HCT116 (cell line): ENCODE results near the gene RIN1. TPM values are rescaled to one million over a fixed set of nuclear protein-coding genes. Genes with fewer than 3 reads are reported as not detected.

Experiments used
- ATAC-seq: fragments of 200-7000 bp; cut with Tn5 transposase; 2 replicates; pipeline ENCODE4 v1.9.1; 2020; ENCODE audit warnings: mild to moderate bottlenecking, moderate library complexity
- BruUV-seq: library from RNA; stranded (reverse); fragments of 400-500 nt; replicated peaks from 2 replicates; lab custom pipeline; 2021; lab: Mats Ljungman, UMichigan
- CTCF ChIA-PET: fragments of 300-600 bp; sonication (Branson Sonifier 250); formaldehyde crosslinking; loops from one replicate; lab custom pipeline; 2021; ENCODE audit warnings: antibody characterized with exemption; lab: Charles Lee
- POLR2A ChIA-PET: fragments of 300-600, 350-600 bp; sonication (Branson Sonifier 250); formaldehyde crosslinking; loops from one replicate; lab custom pipeline; 2021; ENCODE audit warnings: antibody characterized with exemption; lab: Charles Lee
- RAD21 ChIA-PET, 2 experiments: fragments of 300-600 bp; sonication (Branson Sonifier 250); formaldehyde crosslinking; loops; one replicate each; lab custom pipeline; 2023; ENCODE audit warnings: low total read pairs in 2 of 2; ENCODE audit not compliant: uncharacterized antibody in 2 of 2, unreplicated experiment in 2 of 2, low non-redundant PET in 1 of 2; lab: Charles Lee
- DNase-seq: peaks from one replicate; pipeline ENCODE4 v3.0.0-alpha.2; 2010; ENCODE audit warnings: low read depth, low spot score
- H2AFZ ChIP-seq: fragments of 200-600 bp; shearing (Covaris generic), sonication (generic); 2 replicates; pipeline ENCODE4 v1.6.1; 2017; ENCODE audit warnings: low read depth, mixed run types, mixed read lengths, antibody characterized with exemption, low read length; ENCODE audit not compliant: poor library complexity, severe bottlenecking
- H3K27ac ChIP-seq: 2 replicates; pipeline ENCODE4 v1.5.1; 2012; ENCODE audit warnings: low read depth, low read length
- H3K27me3 ChIP-seq: fragments of 200-600 bp; sonication (generic); 2 replicates; pipeline ENCODE4 v1.6.1; 2016; ENCODE audit warnings: mixed run types, low read length, mixed read lengths; ENCODE audit not compliant: insufficient read depth
- H3K36me3 ChIP-seq, 2 experiments: fragments of 200-500 bp in 1 of 2; fragments of 200-600 bp in 1 of 2; sonication (Bioruptor generic) in 1 of 2; sonication (generic) in 1 of 2; 2 replicates each; pipeline versions ENCODE4 v1.5.1 to v1.6.1; 2014 to 2016; ENCODE audit warnings: low read length in 2 of 2, inconsistent platforms in 1 of 2, mixed read lengths in 1 of 2, mixed run types in 1 of 2; ENCODE audit not compliant: insufficient read depth in 2 of 2, control insufficient read depth in 1 of 2
- H3K4me1 ChIP-seq, 2 experiments: fragments of 200-600 bp in 1 of 2; sonication (generic) in 1 of 2; 2 replicates each; pipeline versions ENCODE4 v1.5.1 to v1.6.1; 2012 to 2017; ENCODE audit warnings: low read length in 2 of 2, inconsistent platforms in 1 of 2, mild to moderate bottlenecking in 1 of 2, mixed read lengths in 1 of 2, mixed run types in 1 of 2, moderate library complexity in 1 of 2; ENCODE audit not compliant: insufficient read depth in 2 of 2, control insufficient read depth in 1 of 2
- H3K4me2 ChIP-seq: fragments of 200-600 bp; sonication (generic); 2 replicates; pipeline ENCODE4 v1.6.1; 2017; ENCODE audit warnings: mixed run types, low read length, mixed read lengths
- H3K4me3 ChIP-seq, 2 experiments: fragments of 200-600 bp in 1 of 2; sonication (generic) in 1 of 2; replicated peaks in 1 of 2; 2 replicates each; pipeline ENCODE4 v1.5.1; 2011 to 2016; ENCODE audit warnings: low read length in 2 of 2, control low read depth in 1 of 2, low read depth in 1 of 2, mild to moderate bottlenecking in 1 of 2, mixed read lengths in 1 of 2, mixed run types in 1 of 2
- H3K79me2 ChIP-seq: fragments of 200-600 bp; sonication (generic); 2 replicates; pipeline ENCODE4 v1.6.1; 2017; ENCODE audit warnings: mild to moderate bottlenecking, mixed run types, low read length, moderate library complexity, mixed read lengths; ENCODE audit not compliant: insufficient read depth
- H3K9ac ChIP-seq: fragments of 200-600 bp; sonication (generic); 2 replicates; pipeline ENCODE4 v1.6.1; 2016; ENCODE audit warnings: low read length, mixed read lengths
- H3K9me2 ChIP-seq: fragments of 200-600 bp; sonication (generic), shearing (Covaris generic); 2 replicates; pipeline ENCODE4 v1.6.1; 2017; ENCODE audit warnings: mixed run types, mild to moderate bottlenecking, moderate library complexity; ENCODE audit not compliant: insufficient read depth
- H3K9me3 ChIP-seq, 2 experiments: fragments of 200-500 bp in 1 of 2; fragments of 200-600 bp in 1 of 2; sonication (Bioruptor generic) in 1 of 2; sonication (generic) in 1 of 2; 2 replicates each; pipeline ENCODE4 v1.6.1; 2014 to 2017; ENCODE audit warnings: low read length in 2 of 2, mixed read lengths in 2 of 2, inconsistent platforms in 1 of 2, low read depth in 1 of 2, mild to moderate bottlenecking in 1 of 2, mixed run types in 1 of 2, moderate library complexity in 1 of 2; ENCODE audit not compliant: control insufficient read depth in 1 of 2, insufficient read depth in 1 of 2
- H4K20me1 ChIP-seq: fragments of 200-600 bp; sonication (generic), shearing (Covaris generic); 2 replicates; pipeline ENCODE4 v1.6.1; 2017; ENCODE audit warnings: mixed run types, mild to moderate bottlenecking, moderate library complexity; ENCODE audit not compliant: insufficient read depth
- CTCF ChIP-seq, 3 experiments: fragments of 200-600 bp in 1 of 3; sonication (generic) in 1 of 3; IDR thresholded peaks in 2 of 3; conservative IDR thresholded peaks in 1 of 3; 2 replicates each; pipeline ENCODE4 v1.5.1; 2012 to 2017; ENCODE audit warnings: low read depth in 2 of 3, low read length in 2 of 3, antibody characterized with exemption in 1 of 3, borderline replicate concordance in 1 of 3, control low read depth in 1 of 3, mild to moderate bottlenecking in 1 of 3, mixed read lengths in 1 of 3, mixed run types in 1 of 3, moderate library complexity in 1 of 3; ENCODE audit not compliant: insufficient read depth in 1 of 3
- EGR1 ChIP-seq: IDR thresholded peaks from 2 replicates; pipeline ENCODE4 v1.6.1; 2012; ENCODE audit warnings: low read depth
- FOSL1 ChIP-seq: IDR thresholded peaks from 2 replicates; pipeline ENCODE4 v1.6.1; 2012; ENCODE audit warnings: low read depth
- JUND ChIP-seq: IDR thresholded peaks from 2 replicates; pipeline ENCODE4 v1.6.1; 2012
- MAX ChIP-seq: IDR thresholded peaks from 2 replicates; pipeline ENCODE4 v1.6.1; 2012
- POLR2AphosphoS5 ChIP-seq: IDR thresholded peaks from 2 replicates; pipeline ENCODE4 v1.6.1; 2011; ENCODE audit warnings: mild to moderate bottlenecking, low read depth, low read length, moderate library complexity
- RAD21 ChIP-seq: IDR thresholded peaks from 2 replicates; pipeline ENCODE4 v1.6.1; 2012; ENCODE audit warnings: low read depth, mild to moderate bottlenecking
- SP1 ChIP-seq: IDR thresholded peaks from 2 replicates; pipeline ENCODE4 v1.6.1; 2012; ENCODE audit warnings: low read depth
- TCF7L2 ChIP-seq: IDR thresholded peaks from 2 replicates; pipeline ENCODE4 v1.7.0; 2011; ENCODE audit warnings: borderline replicate concordance, inconsistent platforms; ENCODE audit not compliant: insufficient read depth, insufficient read length; ENCODE audit errors: extremely low read depth
- ZNF274 ChIP-seq: fragments of 200-500 bp; sonication (Bioruptor generic); IDR thresholded peaks from 2 replicates; pipeline ENCODE4 v1.6.1; 2014; ENCODE audit warnings: mild to moderate bottlenecking, low read depth, low read length, inconsistent platforms
- intact Hi-C: fragments of 100-400 bp; cut with micrococcal nuclease; formaldehyde crosslinking; loops from 2 replicates; pipeline ENCODE4 v1.10.0; 2022
- total RNA-seq: library from RNA; stranded (reverse); gene quantifications from one replicate; pipeline ENCODE4 v1.2.1, GENCODE V29; 2021; ENCODE audit not compliant: unreplicated experiment

RIN1 gene
- total RNA-seq, 1 experiment from 2014 or later = 38.7 TPM

- Histone ChIP-seq H3K4me3 (no peak overlapping the region), H3K4me2 (no peak overlapping the region), H3K27ac (peak overlapping the region; percentile 34; the same call in 1 of the 2 replicates), H3K79me2 (peaks cover 40% of the 10 kb centered on the region), H3K9me3 (no peaks in the 10 kb centered on the region), H3K27me3 (no peaks in the 10 kb centered on the region)
- intact Hi-C loops = no loop called here
- no peak for DNase-seq
- CTCF ChIA-PET = interaction anchor here (1.2 kb wide), 1 partner anchor 19 kb away, joined by 3 read pairs; no protein-coding TSS in a partner anchor
- TF ChIP-seq POLR2AphosphoS5 = peak; percentile 41
- TF ChIP-seq CTCF (IDR thresholded peaks at IDR 0.05 in 2 of 3, conservative IDR thresholded peaks at IDR 0.05 in 1 of 3; ENCODE audit: borderline replicate concordance in 1 of 3, insufficient read depth in 1 of 3, low read depth in 2 of 3, low read length in 2 of 3) = no peak
- TF ChIP-seq, all 23 proteins: peak for 1
- H3K9ac ChIP-seq = no peak overlapping the region
- BruUV-seq = no TSS peak
- H3K9me2 ChIP-seq = no peaks in the 10 kb centered on the region
- peaks cover 30 to 57% of the 10 kb centered on the region in 2 experiments for H3K36me3 ChIP-seq
- no peak overlapping the region for H2AFZ ChIP-seq
- ChIA-PET RAD21 (no interaction called here), POLR2A (no interaction called here)
- no peak for ATAC-seq
- H3K4me1 ChIP-seq = peaks cover 7 to 18% of the 10 kb centered on the region in 2 experiments
- no peaks in the 10 kb centered on the region for H4K20me1 ChIP-seq
Observed at GRCh38 chr11:66366844-66367477, 30.7 kb upstream of the RIN1 start.

GRCh38 chr11:66365711-66366619, 29.7 kb upstream of the RIN1 start:
- Histone ChIP-seq H3K4me1 (peaks cover 7 to 18% of the 10 kb centered on the region in 2 experiments), H3K9me2 (no peaks in the 10 kb centered on the region), H3K4me3 (no peak overlapping the region), H3K9me3 (no peaks in the 10 kb centered on the region), H3K27ac (peak overlapping the region; percentile 34), H4K20me1 (no peaks in the 10 kb centered on the region), H3K4me2 (no peak overlapping the region), H3K9ac (no peak overlapping the region), H3K36me3 (peaks cover 30 to 57% of the 10 kb centered on the region in 2 experiments), H2AFZ (no peak overlapping the region), H3K79me2 (peaks cover 35% of the 10 kb centered on the region), H3K27me3 (no peaks in the 10 kb centered on the region)
- intact Hi-C loops = no loop called here
- ChIA-PET CTCF (interaction anchor here (1.1 to 2.8 kb wide), 3 partner anchors 20 to 23 kb away, joined by 3 to 23 read pairs (median 4); no protein-coding TSS in a partner anchor), RAD21 (no interaction called here), POLR2A (no interaction called here)
- ATAC-seq = no peak
- TF ChIP-seq SP1 = no peak
- TF ChIP-seq JUND = no peak
- no peak for TF ChIP-seq RAD21
- no peak for TF ChIP-seq EGR1
- no peak for TF ChIP-seq TCF7L2
- TF ChIP-seq FOSL1 = no peak
- TF ChIP-seq MAX = no peak
- no peak for TF ChIP-seq ZNF274
- peak; percentile 26; the same call in 1 of the 2 replicates for TF ChIP-seq POLR2AphosphoS5
- no peak for DNase-seq
- no TSS peak for BruUV-seq
